GM21423 (cell line): ENCODE results near the gene FFAR1.

Experiments
- ATAC-seq: cut with Tn5 transposase; IDR thresholded peaks from one replicate; pipeline ENCODE4 v1.9.1; 2021; ENCODE audit warnings: mild to moderate bottlenecking, moderate library complexity; ENCODE audit not compliant: unreplicated experiment

The FFAR1 gene

DNA sequence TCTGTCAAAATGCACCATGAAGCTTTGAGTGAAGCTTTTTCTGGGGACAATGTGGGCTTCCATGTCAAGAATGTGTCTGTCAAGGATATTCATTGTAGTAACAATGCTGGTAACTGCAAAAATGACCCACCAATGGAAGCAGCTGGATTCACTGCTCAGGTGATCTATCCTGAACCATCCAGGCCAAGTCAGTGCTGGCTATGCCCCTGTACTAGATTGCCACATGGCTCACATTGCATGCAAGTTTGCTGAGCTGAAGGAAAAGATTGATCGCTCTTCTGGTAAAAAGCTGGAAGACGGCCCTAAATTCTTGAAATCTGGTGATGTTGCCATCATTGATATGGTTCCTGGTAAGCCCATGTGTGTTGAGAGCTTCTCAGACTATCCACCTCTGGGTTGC is 35.8 kb downstream of the FFAR1 start:
- no peak for ATAC-seq

DNA sequence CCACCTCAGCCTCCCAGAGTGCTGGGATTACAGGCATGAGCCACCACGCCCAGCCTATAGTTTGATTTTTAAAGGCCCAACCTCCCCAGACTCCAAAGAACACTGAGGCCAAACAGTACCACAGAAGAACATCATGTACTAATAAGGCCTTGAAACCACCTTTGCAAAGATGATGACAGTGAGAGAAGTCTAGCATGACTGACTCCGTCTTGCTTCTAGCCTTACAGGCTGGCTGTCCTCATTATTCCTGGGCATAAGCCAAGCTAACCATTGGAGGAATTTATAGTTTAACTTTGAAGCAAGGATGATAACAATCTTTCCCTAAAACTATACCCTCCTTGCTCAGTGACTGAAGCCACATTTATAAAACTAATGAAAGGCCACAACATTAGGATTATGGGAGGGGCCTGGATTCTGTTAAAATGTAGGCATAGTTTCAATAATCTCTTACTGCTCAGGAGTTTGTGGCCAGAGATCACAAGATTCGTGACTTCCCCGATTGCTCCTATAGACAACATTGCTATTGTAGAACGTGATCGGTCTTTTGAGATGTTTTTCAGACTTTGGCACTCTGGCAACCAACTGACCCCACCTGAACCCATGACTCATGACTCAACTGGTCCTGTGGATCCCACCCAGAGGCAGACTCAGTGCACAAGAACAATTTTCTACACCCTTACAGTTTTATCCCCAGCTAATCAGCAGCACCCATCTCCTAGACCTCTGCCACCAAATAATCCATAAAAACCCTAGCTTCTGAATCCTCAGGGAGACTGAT is 40.8 kb downstream of the FFAR1 start:
- ATAC-seq, result no peak

DNA sequence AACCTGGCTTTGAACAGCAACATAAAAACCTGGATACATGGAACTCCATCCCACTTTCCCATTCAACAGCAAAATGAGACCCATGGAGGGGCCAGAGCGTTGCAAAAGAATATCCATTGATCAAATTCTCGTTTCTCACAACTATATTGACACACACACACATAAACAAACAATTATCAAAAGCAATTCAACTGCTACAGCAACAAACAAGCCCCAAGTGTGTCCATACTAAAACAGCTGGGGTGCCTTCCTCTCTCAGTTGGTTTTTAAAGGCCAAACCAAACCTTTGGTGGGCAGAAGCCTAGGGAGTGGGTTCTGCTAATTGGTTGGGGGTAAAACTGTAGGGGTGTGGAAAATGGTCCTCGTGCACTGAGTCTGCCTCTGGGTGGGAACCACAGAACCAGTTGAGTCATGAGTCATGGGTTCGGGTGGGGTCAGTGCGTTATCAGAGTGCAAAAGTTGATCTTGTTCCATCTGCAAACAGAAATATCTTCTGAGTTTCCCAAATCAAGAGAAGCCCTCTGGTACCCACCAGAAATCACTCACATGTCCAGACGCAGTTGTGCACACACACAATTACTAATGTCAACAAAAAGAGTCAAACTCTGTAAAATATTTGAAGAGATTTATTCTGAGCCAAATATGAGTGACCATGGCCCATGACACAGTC is 41.6 kb downstream of the FFAR1 start:
- no peak for ATAC-seq

DNA sequence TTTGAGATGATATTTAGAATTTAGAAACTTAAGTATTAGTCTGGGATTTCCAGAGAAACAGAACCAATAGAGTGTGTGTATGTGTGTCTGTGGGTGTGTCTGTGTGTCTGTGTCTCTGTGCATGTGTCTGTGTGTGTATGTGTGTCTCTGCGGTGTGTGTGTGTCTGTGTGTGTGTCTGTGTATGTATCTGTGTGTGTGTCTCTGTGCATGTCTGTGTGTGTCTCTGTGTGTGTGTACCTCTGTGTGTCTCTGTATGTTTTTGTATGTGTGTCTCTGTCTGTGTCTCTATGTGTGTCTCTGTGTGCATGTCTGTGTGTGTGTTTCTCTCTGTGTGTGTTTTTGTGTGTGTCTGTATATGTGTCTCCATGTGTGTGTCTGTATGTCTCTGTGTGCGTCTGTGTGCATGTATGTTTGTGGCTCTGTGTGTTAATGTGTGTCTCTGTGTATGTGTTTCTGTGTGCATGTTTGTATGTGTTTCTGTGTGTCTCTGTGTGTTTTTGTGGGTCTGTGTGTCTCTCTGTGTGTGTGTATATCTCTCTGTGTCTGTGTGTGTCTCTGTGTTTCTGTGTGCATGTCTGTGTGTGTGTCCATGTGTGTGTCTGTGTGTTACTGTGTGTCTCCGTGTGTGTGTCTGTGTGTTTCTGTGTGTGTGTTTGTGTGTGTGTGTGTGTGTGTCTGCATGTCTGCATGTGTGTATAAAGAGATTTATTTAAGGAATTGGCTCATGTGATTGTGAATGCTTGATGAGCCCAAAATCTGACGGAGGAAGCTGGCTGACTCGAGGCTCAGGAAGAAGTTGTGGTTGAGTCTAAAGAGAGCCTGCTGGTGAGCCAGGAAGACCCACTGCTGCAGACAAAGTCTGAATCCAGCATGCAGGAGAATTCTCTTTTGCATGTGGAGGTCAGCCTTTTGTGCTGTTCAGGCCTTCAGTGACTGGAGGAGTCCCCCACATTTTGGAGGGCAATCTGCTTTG is 45.3 kb downstream of the FFAR1 start:
- ATAC-seq, result no peak

DNA sequence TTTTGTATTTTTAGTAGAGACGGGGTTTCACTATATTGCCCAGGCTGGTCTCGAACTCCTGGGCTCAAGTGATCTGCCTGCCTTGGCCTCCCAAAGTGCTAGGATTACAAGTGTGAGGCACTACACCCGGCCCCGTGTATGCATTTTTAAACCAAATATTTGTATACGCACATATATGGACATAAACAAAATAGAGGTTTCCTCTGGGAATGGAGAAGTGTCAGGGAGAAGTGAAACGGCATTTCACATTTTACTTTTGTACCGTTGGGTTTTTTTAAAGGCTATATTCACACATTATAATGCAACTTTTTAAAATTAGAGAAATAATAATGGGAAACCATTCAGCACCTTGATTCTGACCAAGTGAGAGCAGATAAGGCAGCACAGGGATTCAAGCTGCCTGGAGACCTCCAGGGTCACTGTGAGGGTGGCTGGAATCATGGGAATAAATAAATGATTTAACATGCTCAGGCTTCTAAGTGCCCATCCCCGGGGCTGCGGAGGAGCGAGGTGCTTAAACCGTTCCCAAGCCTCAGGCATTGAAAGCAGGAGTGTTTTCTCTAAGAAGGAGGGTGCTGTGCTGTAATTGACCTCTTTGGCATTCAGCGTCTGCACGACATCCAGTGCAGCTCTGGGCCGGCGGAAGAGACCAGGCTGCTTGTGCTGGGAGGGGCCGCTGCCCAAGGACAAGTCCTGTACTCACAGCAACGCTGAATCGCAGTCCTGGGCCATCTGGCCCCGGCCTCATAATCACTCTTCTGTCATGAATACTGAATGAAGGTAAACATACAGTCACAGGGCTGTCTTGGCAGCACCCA is 47.9 kb downstream of the FFAR1 start:
- ATAC-seq, result no peak

DNA sequence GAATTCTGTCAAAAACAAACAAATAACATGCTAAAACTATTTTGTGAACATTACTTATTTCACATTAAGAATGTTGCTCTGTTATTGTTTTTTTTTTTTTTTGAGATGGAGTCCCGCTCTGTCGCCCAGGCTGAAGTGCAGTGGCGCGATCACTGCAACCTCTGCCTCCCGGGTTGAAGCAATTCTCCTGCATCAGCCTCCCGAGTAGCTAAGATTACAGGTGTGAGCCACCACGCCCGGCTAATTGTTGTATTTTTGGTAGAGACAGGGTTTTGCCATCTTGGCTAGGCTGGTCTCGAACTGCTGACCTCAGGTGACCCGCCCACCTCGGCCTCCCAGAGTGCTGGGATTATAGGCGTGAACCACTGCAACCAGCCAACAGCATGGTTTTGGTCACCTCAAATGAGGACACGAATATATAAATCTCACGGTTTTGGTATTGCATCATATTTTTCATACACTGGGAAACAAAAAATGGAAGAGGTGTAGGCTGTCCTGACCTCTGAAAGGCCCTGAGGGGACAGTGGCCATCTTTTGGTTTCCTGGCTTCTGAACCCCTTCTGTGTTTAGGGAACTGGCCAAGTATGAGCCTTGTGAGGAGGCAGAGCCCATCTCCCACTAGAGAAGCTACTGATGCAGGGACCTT is 48.7 kb downstream of the FFAR1 start:
- ATAC-seq, result no peak

DNA sequence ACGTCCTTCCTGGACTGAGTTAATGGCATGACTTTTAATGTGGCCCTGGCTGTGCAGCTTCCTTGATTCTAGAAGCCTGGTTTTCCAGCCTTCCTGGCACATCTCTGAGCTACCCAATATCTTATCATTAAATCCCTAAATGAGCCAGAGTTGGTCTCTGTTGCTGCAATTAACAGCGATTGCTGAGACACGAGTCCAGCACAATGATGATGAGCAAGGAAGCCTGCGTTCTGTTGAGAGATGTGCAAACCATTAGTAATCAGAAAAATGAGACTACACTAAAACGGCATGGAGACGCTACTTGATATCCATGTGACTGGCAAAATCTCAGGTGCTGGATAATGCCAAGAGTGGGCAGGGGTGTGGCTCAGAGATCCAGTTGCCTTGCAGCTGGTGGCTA is 49.4 kb downstream of the FFAR1 start:
- no peak for ATAC-seq
